ENCODE results near the gene DDIAS.
"Not testable (repeated sequence)": the region's sequence is repeated elsewhere in the genome, so short reads cannot be mapped to it uniquely, and the experiment has no call there.

The DDIAS gene

DNA sequence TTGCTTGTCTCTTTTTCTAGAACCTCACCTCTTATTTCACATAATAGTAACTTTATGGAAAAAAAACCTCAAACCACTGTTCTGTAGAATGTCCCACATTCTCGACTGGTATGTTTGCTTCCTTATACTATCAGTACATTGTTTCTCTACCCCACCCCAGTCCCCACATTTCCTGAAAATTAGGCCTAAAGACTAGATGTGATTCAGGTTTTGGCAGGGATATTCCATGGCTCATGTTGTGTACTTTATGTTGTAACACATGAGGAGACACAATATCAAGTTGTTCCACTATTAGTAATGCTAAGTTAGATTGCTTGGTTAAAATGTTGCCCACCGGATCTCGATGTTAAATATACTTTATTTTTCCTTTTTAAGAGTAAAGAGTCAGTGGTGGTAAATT, 34.7 kb downstream of the DDIAS start:
- in situ Hi-C loops (cut with HindIII; ENCODE audit: low sequenced_read_pairs), result no loop called here
- H3K4me3 ChIP-seq (ENCODE audit: low read depth, low read length), result no peak overlapping the region
- TF ChIP-seq, protein P1, sequence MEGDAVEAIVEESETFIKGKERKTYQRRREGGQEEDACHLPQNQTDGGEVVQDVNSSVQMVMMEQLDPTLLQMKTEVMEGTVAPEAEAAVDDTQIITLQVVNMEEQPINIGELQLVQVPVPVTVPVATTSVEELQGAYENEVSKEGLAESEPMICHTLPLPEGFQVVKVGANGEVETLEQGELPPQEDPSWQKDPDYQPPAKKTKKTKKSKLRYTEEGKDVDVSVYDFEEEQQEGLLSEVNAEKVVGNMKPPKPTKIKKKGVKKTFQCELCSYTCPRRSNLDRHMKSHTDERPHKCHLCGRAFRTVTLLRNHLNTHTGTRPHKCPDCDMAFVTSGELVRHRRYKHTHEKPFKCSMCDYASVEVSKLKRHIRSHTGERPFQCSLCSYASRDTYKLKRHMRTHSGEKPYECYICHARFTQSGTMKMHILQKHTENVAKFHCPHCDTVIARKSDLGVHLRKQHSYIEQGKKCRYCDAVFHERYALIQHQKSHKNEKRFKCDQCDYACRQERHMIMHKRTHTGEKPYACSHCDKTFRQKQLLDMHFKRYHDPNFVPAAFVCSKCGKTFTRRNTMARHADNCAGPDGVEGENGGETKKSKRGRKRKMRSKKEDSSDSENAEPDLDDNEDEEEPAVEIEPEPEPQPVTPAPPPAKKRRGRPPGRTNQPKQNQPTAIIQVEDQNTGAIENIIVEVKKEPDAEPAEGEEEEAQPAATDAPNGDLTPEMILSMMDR (IDR thresholded peaks at IDR 0.05; ENCODE audit: low read depth, low read length), result no peak
- DNase-seq (ENCODE audit: low read depth, low spot score), result peak; percentile 13

DNA sequence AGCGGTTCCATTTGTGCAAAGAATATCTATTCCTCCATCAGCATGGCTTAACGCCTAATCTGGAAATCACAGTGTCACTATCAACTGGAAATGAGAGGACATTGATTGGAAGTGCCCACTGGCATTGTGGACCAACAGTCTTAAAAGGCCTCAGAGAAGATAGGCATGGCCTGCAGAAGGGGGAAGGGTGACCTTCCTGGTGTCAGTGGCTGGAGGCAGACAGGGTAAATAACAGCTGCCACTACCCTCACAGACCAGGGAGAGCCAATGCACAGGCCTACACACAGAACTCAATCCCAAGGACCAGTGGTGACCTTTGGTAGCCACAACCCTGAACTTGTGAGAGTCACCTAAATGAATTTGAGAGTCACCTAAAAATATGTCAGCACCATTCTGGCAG, 36.0 kb downstream of the DDIAS start:
- TF ChIP-seq, protein P1 (IDR thresholded peaks at IDR 0.05; ENCODE audit: low read depth, low read length), result no peak
- in situ Hi-C loops (cut with HindIII; ENCODE audit: low sequenced_read_pairs), result no loop called here
- DNase-seq (ENCODE audit: low read depth, low spot score), result no peak
- no peak overlapping the region for H3K4me3 ChIP-seq (ENCODE audit: low read depth, low read length)

DNA sequence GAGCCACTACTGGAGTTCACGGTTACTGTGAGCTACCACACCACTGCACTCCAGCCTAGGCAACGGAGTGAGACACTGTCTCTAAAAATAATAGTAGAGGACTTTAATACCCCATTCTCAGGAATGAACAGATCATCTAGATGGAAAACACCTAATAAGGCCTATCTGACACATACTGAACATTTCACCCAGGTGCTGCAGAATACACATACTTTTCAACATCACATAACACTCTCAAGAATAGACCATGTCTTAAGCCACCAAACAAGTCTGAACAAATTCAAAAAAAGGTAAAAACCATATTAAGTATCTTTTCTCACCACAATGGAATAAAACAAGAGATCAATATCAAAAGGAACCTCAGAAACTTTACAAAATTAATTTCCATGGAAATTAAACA, 37.9 kb downstream of the DDIAS start:
- no peak overlapping the region for H3K4me3 ChIP-seq (ENCODE audit: low read depth, low read length)
- no peak for DNase-seq (ENCODE audit: low read depth, low spot score)
- TF ChIP-seq, protein P1 (IDR thresholded peaks at IDR 0.05; ENCODE audit: low read depth, low read length), result no peak
- in situ Hi-C loops (cut with HindIII; ENCODE audit: low sequenced_read_pairs), result no loop called here

DNA sequence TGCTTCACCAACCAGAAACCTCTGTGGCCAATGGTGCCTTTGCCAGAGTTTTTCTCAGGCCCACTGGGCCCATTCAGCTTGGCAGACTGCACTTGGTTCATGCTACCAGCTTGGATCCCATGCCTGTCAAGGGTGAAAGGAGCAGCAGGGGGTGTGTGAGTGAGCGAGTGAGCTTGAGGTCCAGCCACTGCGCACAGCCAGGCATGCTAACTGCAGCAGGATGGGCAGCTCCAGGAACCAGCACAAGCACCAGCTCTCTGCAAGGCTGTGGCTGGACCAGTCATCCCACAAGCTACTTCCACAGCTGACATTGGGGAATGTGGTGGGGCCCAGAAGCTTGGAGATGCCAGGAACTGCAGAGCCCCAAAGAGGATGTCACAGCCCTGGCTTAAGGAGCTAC, 40.8 kb downstream of the DDIAS start:
- TF ChIP-seq, protein P1 (IDR thresholded peaks at IDR 0.05; ENCODE audit: low read depth, low read length), result no peak
- no peak for DNase-seq (ENCODE audit: low read depth, low spot score)
- in situ Hi-C loops (cut with HindIII; ENCODE audit: low sequenced_read_pairs), result no loop called here
- H3K4me3 ChIP-seq (ENCODE audit: low read depth, low read length), result no peak overlapping the region

DNA sequence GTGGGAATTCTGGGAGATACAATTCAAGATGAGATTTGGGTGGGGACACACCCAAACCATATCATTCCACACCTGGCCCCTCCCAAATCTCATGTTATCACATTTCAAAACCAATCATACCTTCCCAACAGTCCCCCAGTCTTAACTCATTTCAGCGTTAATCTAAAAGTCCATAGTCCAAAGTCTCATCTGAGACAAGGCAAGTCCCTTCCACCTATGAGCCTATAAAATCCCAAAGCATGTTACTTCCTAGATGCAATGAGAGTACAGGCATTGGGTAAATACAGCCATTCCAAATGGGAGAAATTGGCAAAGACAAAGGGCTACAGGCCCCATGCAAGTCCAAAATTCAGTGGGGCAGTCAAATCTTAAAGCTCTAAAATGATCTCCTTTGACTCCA, 41.9 kb downstream of the DDIAS start:
- in situ Hi-C loops (cut with HindIII; ENCODE audit: low sequenced_read_pairs); DNase-seq (ENCODE audit: low read depth, low spot score); H3K4me3 ChIP-seq (ENCODE audit: low read depth, low read length): not testable (repeated sequence)

DNA sequence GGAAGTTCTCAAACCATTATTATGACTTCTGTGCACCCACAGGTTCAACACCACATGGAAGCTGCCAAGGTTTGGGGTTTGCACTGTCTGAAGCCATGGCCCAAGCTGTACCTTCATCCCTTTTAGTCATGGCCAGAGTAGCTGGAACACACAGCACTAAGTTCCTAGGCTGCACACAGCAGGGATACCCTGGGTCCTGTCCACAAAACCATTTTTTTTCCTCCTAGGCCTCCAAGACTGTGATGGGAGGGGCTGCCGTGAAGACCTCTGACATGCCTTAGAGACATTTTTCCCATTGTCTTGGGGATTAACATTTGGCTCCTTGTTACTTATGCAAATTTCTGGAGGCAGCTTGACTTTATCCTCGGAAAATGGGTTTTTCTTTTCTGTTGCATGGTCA, 42.7 kb downstream of the DDIAS start:
- H3K4me3 ChIP-seq (ENCODE audit: low read depth, low read length), result no peak overlapping the region
- in situ Hi-C loops (cut with HindIII; ENCODE audit: low sequenced_read_pairs), result no loop called here
- no peak for DNase-seq (ENCODE audit: low read depth, low spot score)
- TF ChIP-seq, protein P1 (IDR thresholded peaks at IDR 0.05; ENCODE audit: low read depth, low read length), result no peak

DNA sequence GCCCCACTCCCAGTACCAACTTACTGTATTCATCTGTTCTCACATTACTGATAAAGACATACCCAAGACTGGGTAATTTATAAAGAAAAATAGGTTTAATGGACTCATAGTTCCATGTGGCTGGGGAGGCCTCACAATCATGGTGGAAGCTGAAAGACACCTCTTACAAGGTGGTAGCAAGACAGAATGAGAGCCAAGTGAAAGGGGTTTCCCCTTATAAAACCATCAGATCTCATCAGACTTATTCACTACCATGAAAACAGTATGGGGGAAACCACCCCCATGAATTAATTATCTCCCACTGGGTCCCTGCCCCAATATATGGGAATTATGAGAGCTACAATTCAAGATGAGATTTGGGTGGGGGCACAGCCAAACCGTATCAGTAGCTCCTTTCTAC, 43.5 kb downstream of the DDIAS start:
- in situ Hi-C loops (cut with HindIII; ENCODE audit: low sequenced_read_pairs); H3K4me3 ChIP-seq (ENCODE audit: low read depth, low read length); DNase-seq (ENCODE audit: low read depth, low spot score): not testable (repeated sequence)

DNA sequence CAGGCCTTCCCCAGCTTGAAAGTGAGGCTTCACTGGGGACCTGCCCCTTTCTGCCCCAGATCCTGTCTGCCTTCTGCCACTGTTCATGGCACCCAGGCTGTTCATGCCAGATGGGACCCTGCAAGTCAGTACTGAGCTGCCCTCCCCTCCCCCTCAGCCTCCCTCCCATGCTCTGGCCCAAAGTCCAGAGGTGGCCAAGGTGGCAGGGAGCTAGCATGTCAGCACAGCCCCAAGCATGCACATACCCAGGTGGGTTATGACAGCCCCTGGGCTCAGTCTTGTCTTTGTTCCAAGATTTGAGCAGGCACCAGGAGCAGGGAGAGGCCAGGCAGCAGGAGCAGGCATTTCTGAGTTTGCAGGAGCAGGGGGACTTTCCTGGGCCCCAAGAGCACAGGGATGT, 44.1 kb downstream of the DDIAS start:
- no peak for DNase-seq (ENCODE audit: low read depth, low spot score)
- H3K4me3 ChIP-seq (ENCODE audit: low read depth, low read length), result no peak overlapping the region
- in situ Hi-C loops (cut with HindIII; ENCODE audit: low sequenced_read_pairs), result no loop called here
- TF ChIP-seq, protein P1 (IDR thresholded peaks at IDR 0.05; ENCODE audit: low read depth, low read length), result no peak
